H7 (cell line): ENCODE data around the gene CD274. TPM values are rescaled to one million over a fixed set of nuclear protein-coding genes. Genes with fewer than 3 reads are reported as not detected.
"Not testable (repeated sequence)": the region's sequence is repeated elsewhere in the genome, so short reads cannot be mapped to it uniquely, and the experiment has no call there.

Experiments
- DNase-seq: peaks from one replicate; pipeline ENCODE4 v3.0.0; 2012
- H3K27me3 ChIP-seq: 2 replicates; pipeline ENCODE4 v1.6.0; 2011; ENCODE audit warnings: mild to moderate bottlenecking, low read length; ENCODE audit not compliant: control insufficient read depth, insufficient read depth
- H3K36me3 ChIP-seq: replicated peaks from 2 replicates; pipeline ENCODE4 v1.5.1; 2011; ENCODE audit warnings: low read length; ENCODE audit not compliant: control insufficient read depth, insufficient read depth
- H3K4me3 ChIP-seq: 2 replicates; pipeline ENCODE4 v1.5.1; 2011; ENCODE audit warnings: low read depth, mild to moderate bottlenecking, control low read depth, low read length, moderate library complexity; ENCODE audit not compliant: insufficient read depth
- total RNA-seq: library from RNA; depleted of rRNA; stranded (reverse); fragments of >200 nt; shearing (Covaris generic); gene quantifications from 2 replicates; pipeline ENCODE4 v1.2.3, GENCODE V29; 2014

The CD274 gene
- total RNA-seq, 1 experiment from 2014 or later = not detected

GRCh38 chr9:5489630-5490490 lies 39.5 kb downstream of the CD274 start:
- DNase-seq = no peak
- H3K36me3 ChIP-seq = no peaks in the 10 kb centered on the region
- no peaks in the 10 kb centered on the region for H3K27me3 ChIP-seq
- no peak overlapping the region for H3K4me3 ChIP-seq

GRCh38 chr9:5492965-5493678 lies 42.8 kb downstream of the CD274 start:
- no peak for DNase-seq
- H3K27me3 ChIP-seq = no peaks in the 10 kb centered on the region
- H3K4me3 ChIP-seq = no peak overlapping the region
- H3K36me3 ChIP-seq = no peaks in the 10 kb centered on the region

GRCh38 chr9:5493679-5494511 lies 43.6 kb downstream of the CD274 start:
- Histone ChIP-seq H3K36me3 (no peaks in the 10 kb centered on the region), H3K4me3 (no peak overlapping the region), H3K27me3 (no peaks in the 10 kb centered on the region)
- no peak for DNase-seq

GRCh38 chr9:5494765-5495164 lies 44.4 kb downstream of the CD274 start:
- H3K27me3 ChIP-seq, DNase-seq, H3K4me3 ChIP-seq, H3K36me3 ChIP-seq: not testable (repeated sequence)

GRCh38 chr9:5499157-5499556 lies 48.8 kb downstream of the CD274 start:
- DNase-seq = no peak
- no peak overlapping the region for H3K4me3 ChIP-seq
- H3K36me3 ChIP-seq = no peaks in the 10 kb centered on the region

GRCh38 chr9:5499889-5500398 lies 49.6 kb downstream of the CD274 start:
- DNase-seq = no peak
- Histone ChIP-seq H3K36me3 (no peaks in the 10 kb centered on the region), H3K4me3 (no peak overlapping the region), H3K27me3 (no peaks in the 10 kb centered on the region)

More at GRCh38 chr9:5499157-5499556, 48.8 kb downstream of the CD274 start:
- H3K27me3 ChIP-seq = no peaks in the 10 kb centered on the region

GRCh38 chr9:5500441-5501235 lies 50.3 kb downstream of the CD274 start:
- no peak overlapping the region for H3K4me3 ChIP-seq
- H3K27me3 ChIP-seq = no peaks in the 10 kb centered on the region
- DNase-seq = no peak
- no peaks in the 10 kb centered on the region for H3K36me3 ChIP-seq

- no peak overlapping the region for H3K4me3 ChIP-seq
- H3K36me3 ChIP-seq = no peaks in the 10 kb centered on the region
- no peaks in the 10 kb centered on the region for H3K27me3 ChIP-seq
- DNase-seq = no peak
Observed at GRCh38 chr9:5502553-5502952, 52.2 kb downstream of the CD274 start.

- no peak for DNase-seq
- Histone ChIP-seq H3K36me3 (no peaks in the 10 kb centered on the region), H3K4me3 (no peak overlapping the region), H3K27me3 (no peaks in the 10 kb centered on the region)
Observed at GRCh38 chr9:5509573-5509972, 59.2 kb downstream of the CD274 start.

- H3K36me3 ChIP-seq = no peaks in the 10 kb centered on the region
- no peak within 1 kb of the TSS for H3K4me3 ChIP-seq
- no peak for DNase-seq
- no peaks in the 10 kb centered on the region for H3K27me3 ChIP-seq
Observed at GRCh38 chr9:5510360-5510931, 60.1 kb downstream of the CD274 start, which contains the start of gene PDCD1LG2. PDCD1LG2 (plus strand) TSS chr9:5510531; CDS start chr9:5522547, 12,016 bp downstream.

- H3K4me3 ChIP-seq = no peak overlapping the region
Observed at GRCh38 chr9:5510989-5511388, 60.6 kb downstream of the CD274 start.

GRCh38 chr9:5511476-5511875 lies 61.1 kb downstream of the CD274 start:
- no peak for DNase-seq
- Histone ChIP-seq H3K36me3 (no peaks in the 10 kb centered on the region), H3K4me3 (no peak overlapping the region), H3K27me3 (no peaks in the 10 kb centered on the region)

More at GRCh38 chr9:5510989-5511388, 60.6 kb downstream of the CD274 start:
- no peak for DNase-seq
- no peaks in the 10 kb centered on the region for H3K36me3 ChIP-seq
- H3K27me3 ChIP-seq = no peaks in the 10 kb centered on the region

- no peak overlapping the region for H3K4me3 ChIP-seq
- no peaks in the 10 kb centered on the region for H3K27me3 ChIP-seq
- no peaks in the 10 kb centered on the region for H3K36me3 ChIP-seq
- DNase-seq = no peak
Observed at GRCh38 chr9:5511935-5512580, 61.7 kb downstream of the CD274 start.
